Measurements from ENCODE around the gene CLIC3.

- TF ChIP-seq POLR2A (IDR thresholded peaks at IDR 0.05): no peak
- peak in 2 of 5 experiments; percentile 8 to 16 for TF ChIP-seq CTCF (IDR thresholded peaks at IDR 0.05 in 4 of 5, conservative IDR thresholded peaks at IDR 0.05 in 1 of 5)
These were observed 39.1 kb upstream of the CLIC3 start for GRCh38 chr9:137035507-137035834.
